SH-SY5Y (cell line): ENCODE measurements around the gene IGSF23.

Experiments
- GATA2 ChIP-seq: IDR thresholded peaks from 2 replicates; pipeline ENCODE4 v1.6.1; 2011; ENCODE audit warnings: mild to moderate bottlenecking, low read depth, low read length
- GATA3 ChIP-seq: IDR thresholded peaks from 2 replicates; pipeline ENCODE4 v1.6.1; 2011; ENCODE audit warnings: low read depth, mild to moderate bottlenecking, low read length, moderate library complexity

GRCh38 chr19:44590245-44591059, 22.9 kb upstream of the IGSF23 start:
- TF ChIP-seq GATA3 (no peak), GATA2 (no peak)
